BE2C (cell line): Measurements from ENCODE around the gene RBM20.

Experiments used
- DNase-seq: peaks from one replicate; pipeline ENCODE4 v3.0.0-alpha.2; 2020
- H3K27me3 ChIP-seq: fragments of 250-450 bp; sonication (Bioruptor Pico); 2 replicates; pipeline ENCODE4 v1.5.1; 2020; ENCODE audit warnings: mild to moderate bottlenecking
- H3K36me3 ChIP-seq: fragments of 250-450 bp; sonication (Bioruptor Pico); 2 replicates; pipeline ENCODE4 v1.5.1; 2020; ENCODE audit warnings: mild to moderate bottlenecking
- H3K4me1 ChIP-seq: fragments of 250-450 bp; sonication (Bioruptor Pico); 2 replicates; pipeline ENCODE4 v1.5.1; 2020
- H3K4me3 ChIP-seq: 2 replicates; pipeline ENCODE4 v1.5.1; 2011; ENCODE audit warnings: low read depth, low read length
- H3K9me3 ChIP-seq: fragments of 250-450 bp; sonication (Bioruptor Pico); 2 replicates; pipeline ENCODE4 v1.5.1; 2020
- CTCF ChIP-seq: IDR thresholded peaks from 2 replicates; pipeline ENCODE4 v1.5.1; 2012; ENCODE audit warnings: mild to moderate bottlenecking, low read depth, low read length

The RBM20 gene

GRCh38 chr10:110679486-110680272 is 35.5 kb downstream of the RBM20 start:
- H3K4me3 ChIP-seq = no peak overlapping the region
- H3K4me1 ChIP-seq = no peaks in the 10 kb centered on the region; the same call in 1 of the 2 replicates
- no peaks in the 10 kb centered on the region for H3K27me3 ChIP-seq
- no peaks in the 10 kb centered on the region for H3K9me3 ChIP-seq
- H3K36me3 ChIP-seq = no peaks in the 10 kb centered on the region
- TF ChIP-seq CTCF = no peak
- peak; percentile 43 for DNase-seq

GRCh38 chr10:110680273-110681020 is 36.3 kb downstream of the RBM20 start:
- TF ChIP-seq CTCF = no peak
- no peaks in the 10 kb centered on the region for H3K9me3 ChIP-seq
- no peak for DNase-seq

GRCh38 chr10:110681023-110681681 is 37.0 kb downstream of the RBM20 start:
- Histone ChIP-seq H3K9me3 (no peaks in the 10 kb centered on the region), H3K27me3 (no peaks in the 10 kb centered on the region), H3K4me1 (no peaks in the 10 kb centered on the region; the same call in 1 of the 2 replicates), H3K36me3 (no peaks in the 10 kb centered on the region), H3K4me3 (no peak overlapping the region)
- DNase-seq = peak; percentile 53
- TF ChIP-seq CTCF = peak; percentile 79

More at GRCh38 chr10:110680273-110681020, 36.3 kb downstream of the RBM20 start:
- Histone ChIP-seq H3K27me3 (no peaks in the 10 kb centered on the region), H3K4me1 (no peaks in the 10 kb centered on the region; the same call in 1 of the 2 replicates), H3K4me3 (no peak overlapping the region), H3K36me3 (no peaks in the 10 kb centered on the region)

- H3K9me3 ChIP-seq = no peaks in the 10 kb centered on the region
- no peak overlapping the region for H3K4me3 ChIP-seq
- no peak for DNase-seq
- no peaks in the 10 kb centered on the region for H3K36me3 ChIP-seq
- H3K27me3 ChIP-seq = no peaks in the 10 kb centered on the region
- no peaks in the 10 kb centered on the region; the same call in 1 of the 2 replicates for H3K4me1 ChIP-seq
- TF ChIP-seq CTCF = no peak
Measured at GRCh38 chr10:110682348-110682747, 38.2 kb downstream of the RBM20 start.

GRCh38 chr10:110684800-110685446 is 40.8 kb downstream of the RBM20 start:
- TF ChIP-seq CTCF = no peak
- no peaks in the 10 kb centered on the region for H3K36me3 ChIP-seq
- H3K4me3 ChIP-seq = no peak overlapping the region
- DNase-seq = no peak
- no peaks in the 10 kb centered on the region for H3K9me3 ChIP-seq
- H3K27me3 ChIP-seq = no peaks in the 10 kb centered on the region
- H3K4me1 ChIP-seq = no peaks in the 10 kb centered on the region
